ENCODE results near the gene EPS15.
A peak's percentile ranks its signal among the peaks of the same experiment; 100 is the strongest.

The EPS15 gene

DNA sequence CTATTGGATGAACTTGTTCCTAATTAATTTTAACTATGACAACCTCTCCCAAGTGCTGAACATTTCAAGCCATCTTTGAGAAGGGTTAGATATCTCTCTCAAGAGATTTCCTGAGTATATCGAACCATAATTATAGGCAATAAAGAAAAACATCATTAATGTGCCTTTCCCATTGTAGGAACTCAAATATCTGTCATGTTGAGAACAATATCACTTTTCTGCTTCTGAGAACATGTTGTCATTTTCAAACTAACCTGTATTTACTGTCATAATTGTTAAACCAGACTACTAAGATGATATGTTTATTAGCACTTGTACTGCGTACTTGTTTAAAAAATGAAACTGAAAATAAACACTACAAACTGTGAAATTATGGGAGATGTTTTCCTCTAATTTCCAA, 4.3 kb downstream of the EPS15 start:
- TF ChIP-seq ZNF274 (IDR thresholded peaks at IDR 0.05; ENCODE audit: low read depth, low read length): no peak
- peak overlapping the region; percentile 62; the same call in 1 of the 2 replicates for H3K4me3 ChIP-seq (ENCODE audit: low read length)

DNA sequence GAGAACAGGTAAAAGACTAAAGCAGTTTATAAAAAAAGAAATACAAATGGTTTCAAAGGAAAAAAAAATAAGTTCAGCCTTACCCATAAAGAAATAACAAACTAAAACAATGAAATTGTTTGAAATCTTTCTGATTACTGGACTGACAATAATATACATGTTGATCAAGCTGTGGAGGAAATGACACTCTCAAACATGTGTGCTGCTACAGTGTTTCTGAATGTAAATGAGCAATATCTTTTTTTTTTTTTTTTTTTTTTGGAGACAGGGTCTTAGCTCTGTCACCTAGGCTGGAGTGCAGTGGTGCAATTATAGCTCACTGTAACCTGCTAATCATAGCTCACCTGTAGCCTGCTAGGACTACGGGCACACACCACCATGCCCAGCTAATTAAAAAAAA, 6.5 kb downstream of the EPS15 start:
- peak overlapping the region; percentile 33; the same call in 1 of the 2 replicates for H3K4me3 ChIP-seq (ENCODE audit: low read length)
- TF ChIP-seq ZNF274 (IDR thresholded peaks at IDR 0.05; ENCODE audit: low read depth, low read length): no peak

DNA sequence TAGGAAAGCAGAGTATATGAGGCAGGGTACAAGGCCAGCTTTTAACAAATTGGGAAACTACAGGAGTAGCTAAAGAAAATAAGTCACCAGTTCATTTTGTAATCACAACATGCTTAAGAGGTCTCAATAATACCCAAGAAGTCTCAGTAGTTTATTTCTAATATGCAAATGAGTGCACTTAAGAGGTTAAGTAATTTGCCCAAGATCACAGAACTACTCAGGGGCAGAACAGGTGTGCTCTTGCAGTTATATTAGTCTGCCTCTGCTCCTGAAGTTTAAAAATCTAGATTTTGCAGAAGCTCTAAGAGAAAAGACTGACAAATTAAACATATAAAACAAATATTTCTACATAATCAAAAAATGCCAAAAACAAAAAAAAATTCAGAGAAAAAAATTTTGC, 6.9 kb downstream of the EPS15 start:
- H3K4me3 ChIP-seq (ENCODE audit: low read length): no peak overlapping the region
- no peak for TF ChIP-seq ZNF274 (IDR thresholded peaks at IDR 0.05; ENCODE audit: low read depth, low read length)

DNA sequence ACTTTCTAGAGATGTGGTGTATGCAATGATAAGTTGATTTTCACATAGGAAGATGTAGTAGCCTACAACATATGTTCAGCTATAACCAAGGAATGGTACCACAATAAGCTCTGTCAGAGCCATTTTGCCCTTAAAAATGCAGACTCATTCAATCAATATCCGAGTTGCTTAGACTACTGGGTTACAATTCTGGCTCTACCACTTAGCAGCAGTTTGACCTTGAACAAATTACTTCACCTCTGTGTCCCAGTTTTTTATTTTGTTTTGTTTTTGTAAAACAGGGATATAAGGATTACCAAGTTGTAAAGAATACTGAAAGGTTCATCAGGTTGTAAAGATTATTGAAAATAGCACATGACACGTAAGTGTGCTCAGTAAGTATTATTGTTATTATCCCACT, 9.3 kb downstream of the EPS15 start:
- no peak overlapping the region for H3K4me3 ChIP-seq (ENCODE audit: low read length)
- no peak for TF ChIP-seq ZNF274 (IDR thresholded peaks at IDR 0.05; ENCODE audit: low read depth, low read length)

DNA sequence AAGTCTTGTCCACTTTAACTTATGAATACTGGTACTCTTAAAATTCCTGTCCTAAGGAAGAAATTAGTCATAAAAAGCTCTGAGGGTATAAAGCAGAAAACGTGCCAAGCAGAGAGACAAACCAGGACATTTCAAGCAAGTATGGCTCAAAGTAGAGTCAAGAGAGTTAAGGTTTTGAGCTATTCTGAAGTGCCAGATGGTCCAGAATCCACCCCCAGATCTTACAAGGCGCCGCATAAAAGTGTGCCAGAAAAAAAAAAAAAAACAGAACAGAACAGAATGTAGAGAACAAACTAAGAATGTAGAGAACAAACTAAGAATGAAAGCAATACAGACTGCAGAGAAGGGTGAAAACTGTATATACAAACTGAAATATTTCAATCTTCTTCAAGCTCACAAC, 12.5 kb downstream of the EPS15 start:
- no peak overlapping the region; the same call in 1 of the 2 replicates for H3K4me3 ChIP-seq (ENCODE audit: low read length)
- TF ChIP-seq ZNF274 (IDR thresholded peaks at IDR 0.05; ENCODE audit: low read depth, low read length): no peak

DNA sequence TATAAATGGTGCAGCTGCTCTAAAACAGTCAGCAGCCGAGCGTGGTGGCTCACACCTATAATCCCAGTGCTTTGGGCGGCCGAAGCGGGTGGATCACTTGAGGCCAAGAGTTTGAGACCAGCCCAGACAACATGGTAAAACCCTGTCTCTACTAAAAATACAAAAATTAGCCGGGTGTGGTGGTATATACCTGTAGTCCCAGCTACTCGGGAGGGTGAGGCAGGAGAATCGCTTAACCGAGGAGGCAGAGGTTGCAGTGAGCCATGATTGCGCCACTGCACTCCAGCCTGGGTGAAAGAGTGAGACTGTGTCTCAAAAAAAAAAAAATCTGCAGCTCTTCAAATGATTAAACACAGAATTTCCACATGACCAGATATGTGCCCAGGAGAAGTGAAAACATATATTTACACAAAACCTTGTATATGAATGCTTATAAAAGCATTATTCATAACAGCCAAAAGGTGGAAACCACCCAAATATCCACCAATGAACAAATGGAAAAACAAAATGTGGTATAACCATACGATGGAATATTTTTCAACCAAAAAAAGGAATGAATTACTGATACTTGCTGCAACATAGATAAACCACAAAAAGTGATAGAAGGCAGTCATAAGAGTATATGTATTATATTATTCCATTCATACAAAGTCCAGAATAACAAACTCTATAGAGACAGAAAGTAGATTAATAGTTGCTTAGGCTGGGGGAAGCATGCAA, 14.1 kb downstream of the EPS15 start:
- peak overlapping the region; percentile 59 for H3K4me3 ChIP-seq (ENCODE audit: low read length)
- TF ChIP-seq ZNF274 (IDR thresholded peaks at IDR 0.05; ENCODE audit: low read depth, low read length): no peak

DNA sequence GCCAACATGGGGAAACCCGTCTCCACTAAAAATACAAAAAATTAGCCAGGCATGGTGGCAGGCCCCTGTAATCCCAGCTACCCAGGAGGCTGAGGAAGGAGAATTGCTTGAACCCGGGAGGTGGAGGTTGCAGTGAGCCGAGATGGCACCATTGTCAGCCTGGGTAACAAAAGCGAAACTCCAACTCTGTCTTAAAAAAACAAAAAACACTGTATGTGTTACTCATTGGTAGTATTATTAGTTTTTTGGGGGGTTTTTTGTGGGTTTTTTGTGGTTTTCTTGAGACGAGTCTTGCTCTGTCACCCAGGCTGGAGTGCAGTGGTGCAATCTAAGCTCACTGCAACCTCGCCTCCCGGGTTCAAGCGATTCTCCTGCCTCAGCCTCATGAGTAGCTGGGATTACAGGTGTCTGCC, 17.8 kb downstream of the EPS15 start:
- peak overlapping the region; percentile 54; the same call in 1 of the 2 replicates for H3K4me3 ChIP-seq (ENCODE audit: low read length)

DNA sequence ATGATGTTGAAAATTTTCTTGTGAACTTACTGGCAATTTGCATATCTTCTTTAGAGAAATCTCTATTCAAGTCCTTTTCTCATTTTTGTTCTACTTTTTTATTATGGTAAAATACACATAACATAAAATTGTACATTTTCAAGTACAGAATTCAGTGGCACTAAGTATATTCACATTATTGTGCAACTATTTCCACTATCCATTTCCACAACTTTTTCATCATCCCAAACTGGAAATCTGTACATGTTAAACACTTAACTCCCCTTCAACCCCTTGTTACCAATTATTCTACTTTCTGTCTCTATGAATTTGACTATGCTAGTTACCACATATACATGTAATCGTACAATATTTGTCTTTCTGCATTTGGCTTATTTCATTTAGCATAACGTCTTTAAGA, 19.4 kb downstream of the EPS15 start:
- H3K4me3 ChIP-seq (ENCODE audit: low read length): no peak overlapping the region
- TF ChIP-seq ZNF274 (IDR thresholded peaks at IDR 0.05; ENCODE audit: low read depth, low read length): no peak

DNA sequence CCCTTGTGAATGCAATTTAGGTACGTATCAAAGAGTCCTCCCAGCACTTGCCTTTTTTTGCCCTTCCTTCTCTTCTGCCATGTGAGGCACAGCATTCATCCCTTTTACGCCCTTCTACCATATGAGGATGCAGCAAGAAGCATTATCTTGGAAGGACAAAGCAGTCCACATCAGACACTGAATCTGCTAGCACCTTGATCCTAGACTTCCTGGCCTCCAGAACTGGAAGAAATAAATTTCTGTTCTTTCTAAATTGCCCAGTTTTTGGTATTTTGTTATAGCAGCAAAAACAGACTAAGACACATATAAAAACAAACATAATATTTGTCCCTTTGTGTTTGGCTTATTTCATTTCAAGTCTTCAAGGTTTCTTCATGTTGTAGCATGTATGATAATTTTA, 20.1 kb downstream of the EPS15 start:
- no peak overlapping the region for H3K4me3 ChIP-seq (ENCODE audit: low read length)
- TF ChIP-seq ZNF274 (IDR thresholded peaks at IDR 0.05; ENCODE audit: low read depth, low read length): no peak

DNA sequence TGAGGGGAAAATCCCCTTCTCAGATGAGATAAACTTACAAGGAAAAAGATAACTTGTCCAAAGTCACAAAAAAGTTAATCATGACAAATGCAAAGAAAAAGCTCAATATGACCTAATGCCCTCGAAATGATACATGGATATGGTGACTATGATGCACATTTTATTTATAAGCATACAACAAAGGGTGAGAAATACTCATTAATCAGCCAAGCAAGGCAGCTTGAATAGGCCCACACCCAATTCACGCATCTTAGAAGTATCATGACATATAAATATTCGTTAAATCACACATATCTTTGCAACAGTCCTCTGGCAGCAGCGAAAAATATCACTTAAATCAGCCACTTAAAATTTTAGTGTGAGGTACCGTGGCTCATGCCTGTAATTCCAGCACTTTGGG, 21.7 kb downstream of the EPS15 start:
- H3K4me3 ChIP-seq (ENCODE audit: low read length): no peak overlapping the region

DNA sequence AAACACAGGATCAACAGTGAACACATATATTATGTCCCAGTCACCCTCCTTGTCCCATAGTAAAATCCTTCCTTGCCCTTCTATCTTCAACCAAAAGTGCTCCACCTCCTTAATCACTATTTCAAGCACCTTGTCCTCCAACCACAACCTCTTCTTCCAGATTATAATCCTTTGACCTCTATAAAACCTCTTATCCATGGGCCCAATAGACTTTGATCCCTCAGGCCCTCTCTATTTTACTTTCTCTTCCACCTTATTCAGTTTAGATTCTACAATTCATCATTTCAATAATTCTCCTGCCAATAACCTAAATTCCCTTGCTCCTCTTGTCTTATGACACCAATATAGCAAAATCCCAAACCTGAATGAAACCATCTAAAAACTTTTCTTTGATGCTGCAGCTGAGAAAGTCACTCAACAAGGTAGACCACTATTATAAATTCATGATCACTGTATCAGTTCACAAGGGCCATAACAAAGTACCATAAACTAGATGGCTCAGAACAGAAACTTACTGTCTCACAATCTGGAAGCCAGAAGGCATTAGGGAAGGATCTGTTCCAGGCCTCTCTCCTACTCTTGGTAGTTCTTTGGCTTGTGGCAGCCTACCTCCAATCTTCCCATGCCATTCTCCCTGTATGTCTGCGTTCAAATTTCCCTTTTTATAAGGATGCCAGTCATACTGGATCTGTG, 24.8 kb downstream of the EPS15 start:
- H3K4me3 ChIP-seq (ENCODE audit: low read length): no peak overlapping the region
- no peak for TF ChIP-seq ZNF274 (IDR thresholded peaks at IDR 0.05; ENCODE audit: low read depth, low read length)

More for the DNA sequence above, 21.7 kb downstream of the EPS15 start:
- no peak for TF ChIP-seq ZNF274 (IDR thresholded peaks at IDR 0.05; ENCODE audit: low read depth, low read length)

DNA sequence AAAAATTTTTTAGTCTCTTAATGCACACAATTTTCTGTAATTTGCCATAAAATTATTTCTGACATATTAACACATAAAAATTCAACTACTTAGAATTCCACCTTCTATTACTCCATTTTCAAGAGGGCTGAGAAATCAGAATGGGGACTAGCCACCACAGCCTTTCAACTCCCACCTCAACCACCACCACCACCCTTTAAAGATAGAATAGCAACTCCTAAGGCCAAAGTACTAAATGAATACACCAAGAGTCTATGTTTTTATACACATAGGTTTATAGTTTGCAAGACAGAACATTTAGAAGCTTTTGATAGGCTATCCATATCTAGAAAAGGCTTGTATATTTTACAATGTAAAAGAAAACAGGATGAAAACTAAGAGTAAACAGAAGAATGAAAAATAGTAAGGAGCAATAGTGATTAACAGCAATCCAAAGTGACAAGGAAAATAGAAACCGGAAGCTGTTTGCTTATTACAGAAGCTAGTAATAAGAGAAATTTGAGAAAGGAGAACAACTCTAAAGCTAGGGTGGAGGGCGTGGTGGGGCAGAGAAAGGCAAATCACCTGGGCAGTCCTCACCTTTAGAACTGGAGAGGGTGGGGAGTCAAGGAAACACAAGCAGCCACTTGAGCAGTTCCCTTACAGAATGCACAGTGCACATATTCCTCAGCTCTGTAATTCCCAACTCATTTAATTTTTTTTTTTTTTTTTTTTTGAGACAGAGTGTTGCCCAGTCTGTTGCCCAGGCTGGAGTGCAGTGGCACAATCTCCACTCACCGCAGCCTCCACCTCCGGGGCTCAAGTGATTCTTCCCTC, 27.7 kb downstream of the EPS15 start:
- H3K4me3 ChIP-seq (ENCODE audit: low read length): peak overlapping the region; percentile 50; the same call in 1 of the 2 replicates
- TF ChIP-seq ZNF274 (IDR thresholded peaks at IDR 0.05; ENCODE audit: low read depth, low read length): no peak

DNA sequence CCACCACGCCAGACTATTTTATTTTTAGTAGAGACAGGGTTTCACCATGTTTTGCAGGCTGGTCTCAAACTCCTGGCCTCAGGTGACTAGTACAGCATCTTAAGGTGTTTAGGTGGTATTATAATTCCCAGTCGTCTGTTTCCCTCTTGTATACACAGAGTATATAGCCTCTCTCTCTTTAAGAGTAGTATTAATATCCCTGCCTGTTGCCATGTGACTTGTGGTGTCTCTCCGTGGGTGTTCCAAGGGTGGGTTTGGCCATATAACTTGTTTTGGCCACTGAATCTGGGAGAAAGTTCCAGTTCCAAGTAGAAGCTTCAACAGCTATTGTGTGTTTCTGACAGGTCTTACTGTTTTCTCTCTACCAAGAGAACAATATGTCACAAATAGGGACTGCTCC, 29.6 kb downstream of the EPS15 start:
- no peak for TF ChIP-seq ZNF274 (IDR thresholded peaks at IDR 0.05; ENCODE audit: low read depth, low read length)
- H3K4me3 ChIP-seq (ENCODE audit: low read length): no peak overlapping the region

DNA sequence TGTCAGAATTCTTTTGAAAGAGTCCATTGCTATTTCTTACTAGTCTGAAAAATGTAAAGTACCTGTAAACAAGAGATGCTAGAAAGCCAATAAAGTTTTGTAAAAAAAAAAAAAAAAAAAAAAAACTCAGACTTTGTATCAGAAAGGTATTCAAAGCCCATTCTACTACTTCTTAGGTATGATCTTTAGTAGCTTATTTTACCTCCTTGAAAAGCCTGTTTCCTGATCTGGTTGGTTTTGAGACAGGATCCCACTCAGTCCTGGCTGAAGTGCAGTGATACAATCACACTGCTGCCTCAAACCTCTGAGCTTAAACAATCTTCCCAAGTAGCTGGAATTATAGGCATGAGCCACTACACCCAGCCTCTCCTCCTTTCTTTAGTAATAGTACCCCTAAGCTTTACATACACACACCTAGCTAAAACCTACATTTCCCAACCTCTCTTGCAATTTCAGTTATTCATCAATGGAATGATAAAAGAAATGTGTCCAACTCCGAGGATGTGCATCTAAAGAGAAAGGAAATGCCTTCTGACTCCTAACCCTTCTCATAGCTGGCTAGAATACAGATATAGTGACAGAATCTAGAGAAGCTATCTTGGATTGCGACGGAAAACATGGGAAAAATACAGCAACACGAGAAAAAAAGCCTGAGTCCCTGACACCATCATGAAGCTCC, 30.6 kb downstream of the EPS15 start:
- H3K4me3 ChIP-seq (ENCODE audit: low read length): no peak overlapping the region
- no peak for TF ChIP-seq ZNF274 (IDR thresholded peaks at IDR 0.05; ENCODE audit: low read depth, low read length)
